Esophagus squamous epithelium (tissue), 4 donors: ENCODE data around the gene ANLN.

ENCODE experiments used
- POLR2A ChIP-seq, 4 donors: fragments of 450-650 bp; IDR thresholded peaks; one replicate each; pipeline ENCODE4 v1.6.1; 2017; ENCODE audit warnings: antibody characterized with exemption in 4 of 4, mild to moderate bottlenecking in 4 of 4, moderate library complexity in 3 of 4
- TF ChIP-seq, protein P1 (sequence below), 6 experiments: fragments of 450-650 bp in 4 of 6; fragments of 200-600 bp in 2 of 6; sonication (generic) in 2 of 6; IDR thresholded peaks; one replicate each; pipeline ENCODE4 v1.5.1; 2016 to 2019; ENCODE audit warnings: antibody characterized with exemption in 6 of 6, mild to moderate bottlenecking in 4 of 6, moderate library complexity in 4 of 6

DNA sequence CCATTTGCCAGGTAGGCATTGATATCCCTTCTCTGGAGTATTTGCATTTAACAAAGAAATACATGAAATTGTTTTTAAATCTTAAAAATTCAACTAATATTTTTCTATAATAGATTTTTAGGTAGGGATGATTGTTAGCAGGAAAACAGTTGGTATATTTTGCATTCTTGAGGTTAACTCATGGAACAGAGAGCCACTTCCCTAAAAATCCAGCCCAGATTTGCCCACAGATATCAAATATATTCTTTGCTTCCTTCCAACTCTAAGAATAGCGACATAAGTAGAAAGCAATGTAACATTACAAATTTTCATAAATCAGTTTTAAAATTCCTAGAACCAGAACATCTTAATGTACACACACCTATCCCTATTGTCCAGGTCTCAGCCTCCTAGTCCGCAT, 45.0 kb upstream of the ANLN start:
- TF ChIP-seq, protein P1, sequence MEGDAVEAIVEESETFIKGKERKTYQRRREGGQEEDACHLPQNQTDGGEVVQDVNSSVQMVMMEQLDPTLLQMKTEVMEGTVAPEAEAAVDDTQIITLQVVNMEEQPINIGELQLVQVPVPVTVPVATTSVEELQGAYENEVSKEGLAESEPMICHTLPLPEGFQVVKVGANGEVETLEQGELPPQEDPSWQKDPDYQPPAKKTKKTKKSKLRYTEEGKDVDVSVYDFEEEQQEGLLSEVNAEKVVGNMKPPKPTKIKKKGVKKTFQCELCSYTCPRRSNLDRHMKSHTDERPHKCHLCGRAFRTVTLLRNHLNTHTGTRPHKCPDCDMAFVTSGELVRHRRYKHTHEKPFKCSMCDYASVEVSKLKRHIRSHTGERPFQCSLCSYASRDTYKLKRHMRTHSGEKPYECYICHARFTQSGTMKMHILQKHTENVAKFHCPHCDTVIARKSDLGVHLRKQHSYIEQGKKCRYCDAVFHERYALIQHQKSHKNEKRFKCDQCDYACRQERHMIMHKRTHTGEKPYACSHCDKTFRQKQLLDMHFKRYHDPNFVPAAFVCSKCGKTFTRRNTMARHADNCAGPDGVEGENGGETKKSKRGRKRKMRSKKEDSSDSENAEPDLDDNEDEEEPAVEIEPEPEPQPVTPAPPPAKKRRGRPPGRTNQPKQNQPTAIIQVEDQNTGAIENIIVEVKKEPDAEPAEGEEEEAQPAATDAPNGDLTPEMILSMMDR (IDR thresholded peaks at IDR 0.05) = no peak
- TF ChIP-seq POLR2A (IDR thresholded peaks at IDR 0.05) = no peak
